Measurements from ENCODE around the gene NCOA3. TPM values are rescaled to one million over a fixed set of nuclear protein-coding genes. Genes with fewer than 3 reads are reported as not detected.

NCOA3 gene
- total and polyA plus RNA-seq, 2 donors, result 11.4 to 20.3 TPM

DNA sequence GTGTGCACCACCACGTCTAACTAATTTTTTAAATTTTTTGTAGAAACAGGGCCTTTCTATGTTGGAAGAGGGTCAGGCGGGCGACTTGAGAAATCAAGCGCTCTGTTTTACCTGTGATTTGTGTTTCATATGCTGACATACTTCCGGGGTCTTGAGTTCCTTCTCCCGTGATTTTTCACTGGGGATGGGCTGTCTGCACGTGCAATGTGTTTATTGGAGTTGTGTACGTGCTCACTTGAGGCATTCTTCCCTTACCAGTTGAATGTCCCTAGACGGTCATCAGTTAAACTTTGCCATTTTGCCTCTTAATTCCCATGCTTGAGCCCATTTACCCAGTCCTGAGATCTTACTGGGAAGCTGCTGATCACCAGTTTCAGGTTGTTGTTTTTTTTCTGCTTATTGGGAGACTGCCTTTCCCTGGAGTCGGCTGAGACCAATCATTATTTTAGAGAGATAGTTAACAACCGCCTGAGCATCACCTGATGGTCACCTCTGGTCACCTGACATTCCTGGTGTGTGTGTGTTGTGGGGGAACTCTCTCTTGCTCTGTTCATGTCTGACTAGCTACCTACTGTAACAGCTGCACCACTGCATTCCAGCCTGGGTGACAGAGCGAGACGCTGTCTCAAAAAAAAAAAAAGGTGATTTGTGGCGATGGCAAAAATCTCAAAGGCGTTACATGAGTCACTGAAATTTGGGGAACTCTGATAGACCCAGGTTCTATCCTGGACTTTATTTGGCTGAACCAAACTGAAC, 34.8 kb upstream of the NCOA3 start:
- no peak for DNase-seq (ENCODE audit: low read depth in 6 of 9, low spot score in 9 of 9)
- no peaks in the 10 kb centered on the region for H3K4me1 ChIP-seq (ENCODE audit: control insufficient read depth in 2 of 2, insufficient read depth in 2 of 2, low read length in 2 of 2)
- H3K36me3 ChIP-seq (ENCODE audit: control insufficient read depth in 2 of 2, insufficient read depth in 2 of 2, low read length in 1 of 2), result no peaks in the 10 kb centered on the region
- H3K9me3 ChIP-seq (ENCODE audit: control insufficient read depth in 2 of 2, insufficient read depth in 1 of 2, low read length in 1 of 2), result no peaks in the 10 kb centered on the region
- no peak overlapping the region for H3K27ac ChIP-seq (ENCODE audit: low read depth in 1 of 2, low read length in 1 of 2)
- no peak overlapping the region for H3K4me3 ChIP-seq (ENCODE audit: low read length in 2 of 2)
- 98% methylated on average over 15 of the region's 15 CpGs for WGBS
- H3K27me3 ChIP-seq (ENCODE audit: control insufficient read depth in 2 of 2, insufficient read depth in 1 of 2, low read length in 1 of 2), result no peaks in the 10 kb centered on the region

DNA sequence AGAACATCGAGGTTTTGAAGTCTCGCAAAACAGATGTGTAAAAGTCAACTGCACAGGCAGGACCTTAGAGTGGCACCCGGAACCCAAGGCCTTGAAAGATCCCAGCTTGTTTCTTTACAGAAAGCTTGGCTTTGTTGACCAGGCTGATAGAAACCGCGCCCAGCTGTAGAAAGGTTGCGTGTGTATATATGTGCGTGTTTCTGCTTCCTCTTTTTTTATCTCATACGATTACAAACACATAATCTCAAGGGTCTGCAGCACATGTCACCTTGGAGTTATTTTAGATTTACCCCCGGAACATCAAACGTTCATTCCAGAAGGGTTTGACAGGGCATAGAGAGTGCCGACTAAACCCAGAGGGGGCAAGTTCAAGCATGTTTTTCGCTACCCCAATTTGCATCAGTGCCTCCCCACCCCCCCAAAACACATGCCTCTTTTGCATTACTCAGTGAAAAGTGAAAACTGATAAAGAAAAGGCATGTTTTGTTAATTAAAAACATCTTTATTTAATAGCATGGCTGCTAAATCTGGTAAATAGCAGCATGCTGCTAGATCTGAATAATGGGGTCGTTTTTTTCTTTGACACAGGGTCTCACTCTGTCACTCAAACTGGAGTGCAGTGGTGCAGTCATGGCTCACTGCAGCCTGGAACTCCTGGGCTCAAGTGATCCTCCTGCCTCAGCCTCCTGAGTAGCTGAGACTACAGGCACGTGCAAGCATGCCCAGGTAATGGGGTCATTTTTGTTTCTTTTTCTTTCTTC, 33.2 kb upstream of the NCOA3 start:
- WGBS, result 60% methylated on average over 14 of the region's 14 CpGs
- Histone ChIP-seq H3K36me3 (ENCODE audit: control insufficient read depth in 2 of 2, insufficient read depth in 2 of 2, low read length in 1 of 2) (no peaks in the 10 kb centered on the region), H3K27me3 (ENCODE audit: control insufficient read depth in 2 of 2, insufficient read depth in 1 of 2, low read length in 1 of 2) (no peaks in the 10 kb centered on the region), H3K27ac (ENCODE audit: low read depth in 1 of 2, low read length in 1 of 2) (no peak overlapping the region), H3K4me3 (ENCODE audit: low read length in 2 of 2) (no peak overlapping the region), H3K9me3 (ENCODE audit: control insufficient read depth in 2 of 2, insufficient read depth in 1 of 2, low read length in 1 of 2) (no peaks in the 10 kb centered on the region), H3K4me1 (ENCODE audit: control insufficient read depth in 2 of 2, insufficient read depth in 2 of 2, low read length in 2 of 2) (no peaks in the 10 kb centered on the region)
- DNase-seq (ENCODE audit: low read depth in 6 of 9, low spot score in 9 of 9), result no peak

- Histone ChIP-seq H3K4me3 (ENCODE audit: low read length in 2 of 2) (no peak overlapping the region), H3K27ac (ENCODE audit: low read depth in 1 of 2, low read length in 1 of 2) (no peak overlapping the region), H3K27me3 (ENCODE audit: control insufficient read depth in 2 of 2, insufficient read depth in 1 of 2, low read length in 1 of 2) (no peaks in the 10 kb centered on the region), H3K4me1 (ENCODE audit: control insufficient read depth in 2 of 2, insufficient read depth in 2 of 2, low read length in 2 of 2) (no peaks in the 10 kb centered on the region), H3K36me3 (ENCODE audit: control insufficient read depth in 2 of 2, insufficient read depth in 2 of 2, low read length in 1 of 2) (no peaks in the 10 kb centered on the region), H3K9me3 (ENCODE audit: control insufficient read depth in 2 of 2, insufficient read depth in 1 of 2, low read length in 1 of 2) (no peaks in the 10 kb centered on the region)
- no peak for DNase-seq (ENCODE audit: low read depth in 6 of 9, low spot score in 9 of 9)
- WGBS, result 98% methylated on average over 4 of the region's 4 CpGs
Measured at GRCh38 chr20:47475419-47476044, 26.2 kb upstream of the NCOA3 start.

GRCh38 chr20:47476452-47476851, 25.2 kb upstream of the NCOA3 start:
- Histone ChIP-seq H3K36me3 (ENCODE audit: control insufficient read depth in 2 of 2, insufficient read depth in 2 of 2, low read length in 1 of 2) (no peaks in the 10 kb centered on the region), H3K9me3 (ENCODE audit: control insufficient read depth in 2 of 2, insufficient read depth in 1 of 2, low read length in 1 of 2) (no peaks in the 10 kb centered on the region), H3K4me3 (ENCODE audit: low read length in 2 of 2) (no peak overlapping the region), H3K27me3 (ENCODE audit: control insufficient read depth in 2 of 2, insufficient read depth in 1 of 2, low read length in 1 of 2) (no peaks in the 10 kb centered on the region), H3K4me1 (ENCODE audit: control insufficient read depth in 2 of 2, insufficient read depth in 2 of 2, low read length in 2 of 2) (no peaks in the 10 kb centered on the region), H3K27ac (ENCODE audit: low read depth in 1 of 2, low read length in 1 of 2) (no peak overlapping the region)
- 99% methylated on average over 2 of the region's 2 CpGs for WGBS
- no peak for DNase-seq (ENCODE audit: low read depth in 6 of 9, low spot score in 9 of 9)

DNA sequence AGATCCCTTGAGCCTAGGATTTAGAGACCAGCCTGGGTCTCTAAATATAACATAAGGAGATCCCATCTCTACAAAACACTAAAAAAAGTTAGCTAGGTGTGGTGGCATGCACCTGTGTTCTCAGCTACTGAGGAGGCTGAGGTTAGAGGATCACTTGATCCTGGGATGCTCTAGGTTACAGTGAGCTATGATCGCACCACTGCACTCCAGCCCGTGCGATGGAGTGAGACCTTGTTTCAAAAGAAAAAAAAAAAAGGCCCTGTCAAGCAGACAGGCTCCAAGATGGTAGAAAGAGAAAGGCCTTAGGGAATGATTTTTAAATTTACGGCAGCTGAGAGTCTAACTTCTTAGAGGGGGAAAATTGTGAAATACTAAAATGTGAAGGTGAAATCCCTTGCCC, 22.6 kb upstream of the NCOA3 start:
- Histone ChIP-seq H3K27me3 (ENCODE audit: control insufficient read depth in 2 of 2, insufficient read depth in 1 of 2, low read length in 1 of 2) (no peaks in the 10 kb centered on the region), H3K9me3 (ENCODE audit: control insufficient read depth in 2 of 2, insufficient read depth in 1 of 2, low read length in 1 of 2) (no peaks in the 10 kb centered on the region), H3K36me3 (ENCODE audit: control insufficient read depth in 2 of 2, insufficient read depth in 2 of 2, low read length in 1 of 2) (no peaks in the 10 kb centered on the region), H3K4me1 (ENCODE audit: control insufficient read depth in 2 of 2, insufficient read depth in 2 of 2, low read length in 2 of 2) (no peaks in the 10 kb centered on the region), H3K27ac (ENCODE audit: low read depth in 1 of 2, low read length in 1 of 2) (peak overlapping the region in 1 of 2 donors; percentile 5), H3K4me3 (ENCODE audit: low read length in 2 of 2) (no peak overlapping the region)
- WGBS, result 98% methylated on average over 4 of the region's 4 CpGs
- DNase-seq (ENCODE audit: low read depth in 6 of 9, low spot score in 9 of 9), result no peak

GRCh38 chr20:47479506-47479905, 22.2 kb upstream of the NCOA3 start:
- Histone ChIP-seq H3K36me3 (ENCODE audit: control insufficient read depth in 2 of 2, insufficient read depth in 2 of 2, low read length in 1 of 2) (no peaks in the 10 kb centered on the region), H3K4me1 (ENCODE audit: control insufficient read depth in 2 of 2, insufficient read depth in 2 of 2, low read length in 2 of 2) (no peaks in the 10 kb centered on the region), H3K9me3 (ENCODE audit: control insufficient read depth in 2 of 2, insufficient read depth in 1 of 2, low read length in 1 of 2) (no peaks in the 10 kb centered on the region), H3K27ac (ENCODE audit: low read depth in 1 of 2, low read length in 1 of 2) (peak overlapping the region in 1 of 2 donors; percentile 5), H3K27me3 (ENCODE audit: control insufficient read depth in 2 of 2, insufficient read depth in 1 of 2, low read length in 1 of 2) (no peaks in the 10 kb centered on the region), H3K4me3 (ENCODE audit: low read length in 2 of 2) (no peak overlapping the region)
- no peak for DNase-seq (ENCODE audit: low read depth in 6 of 9, low spot score in 9 of 9)

DNA sequence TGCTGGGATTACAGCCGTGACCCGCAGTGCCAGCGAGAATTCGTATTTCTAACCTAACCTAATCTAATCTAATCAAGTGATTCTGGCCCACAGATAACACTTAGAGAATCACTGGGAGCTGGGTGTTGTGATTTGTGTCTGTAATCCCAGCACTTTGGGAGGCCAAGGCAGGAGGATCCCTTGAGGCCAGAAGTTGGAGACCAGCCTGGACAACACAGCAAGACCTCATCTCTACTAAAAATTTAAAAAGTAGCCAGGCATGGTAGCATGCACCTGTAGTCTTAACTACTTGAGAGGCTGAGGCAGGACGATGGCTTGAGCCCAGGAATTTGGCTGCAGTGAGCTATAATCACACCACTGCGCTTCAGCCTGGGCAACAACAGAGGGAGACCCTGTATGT, 21.4 kb upstream of the NCOA3 start:
- H3K36me3 ChIP-seq (ENCODE audit: control insufficient read depth in 2 of 2, insufficient read depth in 2 of 2, low read length in 1 of 2), result no peaks in the 10 kb centered on the region
- 96% methylated on average over 6 of the region's 6 CpGs for WGBS
- H3K27me3 ChIP-seq (ENCODE audit: control insufficient read depth in 2 of 2, insufficient read depth in 1 of 2, low read length in 1 of 2), result no peaks in the 10 kb centered on the region
- H3K4me3 ChIP-seq (ENCODE audit: low read length in 2 of 2), result no peak overlapping the region
- H3K9me3 ChIP-seq (ENCODE audit: control insufficient read depth in 2 of 2, insufficient read depth in 1 of 2, low read length in 1 of 2), result no peaks in the 10 kb centered on the region
- no peak overlapping the region for H3K27ac ChIP-seq (ENCODE audit: low read depth in 1 of 2, low read length in 1 of 2)
- no peak for DNase-seq (ENCODE audit: low read depth in 6 of 9, low spot score in 9 of 9)
- no peaks in the 10 kb centered on the region for H3K4me1 ChIP-seq (ENCODE audit: control insufficient read depth in 2 of 2, insufficient read depth in 2 of 2, low read length in 2 of 2)

- DNase-seq (ENCODE audit: low read depth in 6 of 9, low spot score in 9 of 9), result no peak
- Histone ChIP-seq H3K4me1 (ENCODE audit: control insufficient read depth in 2 of 2, insufficient read depth in 2 of 2, low read length in 2 of 2) (no peaks in the 10 kb centered on the region), H3K27ac (ENCODE audit: low read depth in 1 of 2, low read length in 1 of 2) (no peak overlapping the region), H3K4me3 (ENCODE audit: low read length in 2 of 2) (no peak overlapping the region), H3K9me3 (ENCODE audit: control insufficient read depth in 2 of 2, insufficient read depth in 1 of 2, low read length in 1 of 2) (no peaks in the 10 kb centered on the region), H3K27me3 (ENCODE audit: control insufficient read depth in 2 of 2, insufficient read depth in 1 of 2, low read length in 1 of 2) (no peaks in the 10 kb centered on the region), H3K36me3 (ENCODE audit: control insufficient read depth in 2 of 2, insufficient read depth in 2 of 2, low read length in 1 of 2) (no peaks in the 10 kb centered on the region)
Measured at GRCh38 chr20:47480705-47481104, 21.0 kb upstream of the NCOA3 start.
